Subcutaneous abdominal adipose tissue (tissue), 5 donors: ENCODE measurements around the gene LSAMP.

Source experiments
- H3K27ac ChIP-seq: one replicate; pipeline ENCODE4 v1.7.0; 2013; ENCODE audit warnings: low read depth, mild to moderate bottlenecking, inconsistent platforms, low read length, moderate library complexity
- H3K27me3 ChIP-seq, 5 donors: one replicate each; pipeline ENCODE4 v1.7.0; 2013; ENCODE audit warnings: low read length in 5 of 5, inconsistent platforms in 1 of 5; ENCODE audit not compliant: control insufficient read depth in 5 of 5, insufficient read depth in 4 of 5
- H3K36me3 ChIP-seq, 5 donors: one replicate each; pipeline ENCODE4 v1.7.0; 2013; ENCODE audit warnings: low read length in 5 of 5; ENCODE audit not compliant: control insufficient read depth in 5 of 5, insufficient read depth in 5 of 5
- H3K4me1 ChIP-seq, 5 donors: one replicate each; pipeline ENCODE4 v1.7.0; 2013; ENCODE audit warnings: low read length in 5 of 5, mild to moderate bottlenecking in 3 of 5, moderate library complexity in 1 of 5; ENCODE audit not compliant: control insufficient read depth in 5 of 5, insufficient read depth in 5 of 5
- H3K4me3 ChIP-seq, 5 donors: one replicate each; pipeline ENCODE4 v1.7.0; 2013; ENCODE audit warnings: low read length in 5 of 5, low read depth in 1 of 5
- H3K9ac ChIP-seq, 5 donors: one replicate each; pipeline ENCODE4 v1.7.0; 2013; ENCODE audit warnings: low read length in 5 of 5, mild to moderate bottlenecking in 4 of 5, moderate library complexity in 3 of 5
- H3K9me3 ChIP-seq, 5 donors: one replicate each; pipeline ENCODE4 v1.7.0; 2013; ENCODE audit warnings: low read length in 5 of 5; ENCODE audit not compliant: control insufficient read depth in 5 of 5
- donor health status: healthy.
- donor health status: healthy.
- donor health status: healthy.
- donor health status: healthy.
- donor health status: healthy.

Gene LSAMP

GRCh38 chr3:115835946-115836345, 609.3 kb downstream of the LSAMP start:
- H3K27ac ChIP-seq = no peak overlapping the region
- H3K4me3 ChIP-seq = no peak overlapping the region

GRCh38 chr3:115834068-115834467, 611.2 kb downstream of the LSAMP start:
- Histone ChIP-seq H3K27ac (no peak overlapping the region), H3K4me1 (peaks cover 0 to 13% (median 8%) of the 10 kb centered on the region in 5 donors), H3K9me3 (no peaks in the 10 kb centered on the region), H3K4me3 (no peak overlapping the region), H3K9ac (no peak overlapping the region), H3K27me3 (no peaks in the 10 kb centered on the region), H3K36me3 (no peaks in the 10 kb centered on the region)

More at GRCh38 chr3:115835946-115836345, 609.3 kb downstream of the LSAMP start:
- Histone ChIP-seq H3K9me3 (no peaks in the 10 kb centered on the region), H3K9ac (no peak overlapping the region), H3K27me3 (no peaks in the 10 kb centered on the region), H3K36me3 (no peaks in the 10 kb centered on the region), H3K4me1 (peaks cover 0 to 13% (median 8%) of the 10 kb centered on the region in 5 donors)

GRCh38 chr3:115833074-115833473, 612.2 kb downstream of the LSAMP start:
- Histone ChIP-seq H3K36me3 (no peaks in the 10 kb centered on the region), H3K4me1 (peaks cover 0 to 13% (median 8%) of the 10 kb centered on the region in 5 donors), H3K9ac (no peak overlapping the region), H3K4me3 (no peak overlapping the region), H3K9me3 (no peaks in the 10 kb centered on the region), H3K27ac (no peak overlapping the region), H3K27me3 (no peaks in the 10 kb centered on the region)

- H3K4me1 ChIP-seq = peaks cover 0 to 13% (median 8%) of the 10 kb centered on the region in 5 donors
- no peaks in the 10 kb centered on the region for H3K9me3 ChIP-seq
- H3K27ac ChIP-seq = no peak overlapping the region
These were observed 613.0 kb downstream of the LSAMP start for GRCh38 chr3:115832265-115832664.

GRCh38 chr3:115831864-115832263, 613.4 kb downstream of the LSAMP start:
- no peak overlapping the region for H3K4me3 ChIP-seq
- H3K9me3 ChIP-seq = no peaks in the 10 kb centered on the region
- no peak overlapping the region for H3K9ac ChIP-seq
- no peaks in the 10 kb centered on the region for H3K27me3 ChIP-seq
- H3K27ac ChIP-seq = no peak overlapping the region
- H3K36me3 ChIP-seq = no peaks in the 10 kb centered on the region
- peaks cover 0 to 13% (median 8%) of the 10 kb centered on the region in 5 donors for H3K4me1 ChIP-seq

More at GRCh38 chr3:115832265-115832664, 613.0 kb downstream of the LSAMP start:
- no peaks in the 10 kb centered on the region for H3K36me3 ChIP-seq
- H3K9ac ChIP-seq = no peak overlapping the region
- H3K27me3 ChIP-seq = no peaks in the 10 kb centered on the region
- H3K4me3 ChIP-seq = no peak overlapping the region

- H3K4me3 ChIP-seq = no peak overlapping the region
- H3K9ac ChIP-seq = no peak overlapping the region
- no peaks in the 10 kb centered on the region for H3K27me3 ChIP-seq
- peaks cover 0 to 6% (median 0%) of the 10 kb centered on the region in 5 donors for H3K4me1 ChIP-seq
- no peak overlapping the region for H3K27ac ChIP-seq
- no peaks in the 10 kb centered on the region for H3K36me3 ChIP-seq
- H3K9me3 ChIP-seq = no peaks in the 10 kb centered on the region
These were observed 614.4 kb downstream of the LSAMP start for GRCh38 chr3:115830764-115831395.

- H3K4me3 ChIP-seq = no peak overlapping the region
- peaks cover 0 to 4% (median 0%) of the 10 kb centered on the region in 5 donors for H3K4me1 ChIP-seq
- no peaks in the 10 kb centered on the region for H3K36me3 ChIP-seq
- no peak overlapping the region for H3K9ac ChIP-seq
- H3K27me3 ChIP-seq = no peaks in the 10 kb centered on the region
- no peak overlapping the region for H3K27ac ChIP-seq
- no peaks in the 10 kb centered on the region for H3K9me3 ChIP-seq
These were observed 616.9 kb downstream of the LSAMP start for GRCh38 chr3:115828401-115828800.

- Histone ChIP-seq H3K9ac (no peak overlapping the region), H3K4me1 (peaks cover 0 to 4% (median 0%) of the 10 kb centered on the region in 5 donors), H3K27me3 (no peaks in the 10 kb centered on the region), H3K9me3 (no peaks in the 10 kb centered on the region), H3K27ac (no peak overlapping the region), H3K4me3 (no peak overlapping the region), H3K36me3 (no peaks in the 10 kb centered on the region)
These were observed 617.8 kb downstream of the LSAMP start for GRCh38 chr3:115827495-115827894.

- H3K9me3 ChIP-seq = no peaks in the 10 kb centered on the region
- H3K4me3 ChIP-seq = no peak overlapping the region
- no peaks in the 10 kb centered on the region for H3K36me3 ChIP-seq
- no peak overlapping the region for H3K27ac ChIP-seq
- H3K9ac ChIP-seq = no peak overlapping the region
- no peaks in the 10 kb centered on the region for H3K27me3 ChIP-seq
- peaks cover 0 to 4% (median 0%) of the 10 kb centered on the region in 5 donors for H3K4me1 ChIP-seq
These were observed 620.2 kb downstream of the LSAMP start for GRCh38 chr3:115825046-115825445.

- no peak overlapping the region for H3K27ac ChIP-seq
- no peaks in the 10 kb centered on the region for H3K4me1 ChIP-seq
- H3K36me3 ChIP-seq = no peaks in the 10 kb centered on the region
- H3K27me3 ChIP-seq = no peaks in the 10 kb centered on the region
- no peak overlapping the region for H3K4me3 ChIP-seq
- H3K9ac ChIP-seq = no peak overlapping the region
- H3K9me3 ChIP-seq = no peaks in the 10 kb centered on the region
These were observed 622.2 kb downstream of the LSAMP start for GRCh38 chr3:115823083-115823482.
